HG02870 (cell line): ENCODE results near the gene SMCP.

Experiments
- ATAC-seq: cut with Tn5 transposase; IDR thresholded peaks from one replicate; pipeline ENCODE4 v1.9.1; 2021; ENCODE audit warnings: mild to moderate bottlenecking, moderate library complexity; ENCODE audit not compliant: unreplicated experiment

SMCP gene

GRCh38 chr1:152886085-152886484, 8.0 kb downstream of the SMCP start:
- no peak for ATAC-seq

- no peak for ATAC-seq
Measured at GRCh38 chr1:152886758-152887409, 8.8 kb downstream of the SMCP start.

GRCh38 chr1:152888126-152888525, 10.0 kb downstream of the SMCP start:
- ATAC-seq: no peak

- ATAC-seq: no peak
Measured at GRCh38 chr1:152899027-152899426, 20.9 kb downstream of the SMCP start.

GRCh38 chr1:152899883-152900282, 21.8 kb downstream of the SMCP start:
- ATAC-seq: no peak

GRCh38 chr1:152901631-152902030, 23.5 kb downstream of the SMCP start:
- no peak for ATAC-seq

- no peak for ATAC-seq
Measured at GRCh38 chr1:152902636-152903035, 24.5 kb downstream of the SMCP start.

GRCh38 chr1:152904688-152905440, 26.7 kb downstream of the SMCP start:
- ATAC-seq: no peak

GRCh38 chr1:152906023-152906565, 28.0 kb downstream of the SMCP start:
- no peak for ATAC-seq

GRCh38 chr1:152907686-152908601, 29.8 kb downstream of the SMCP start, which contains the start of gene IVL:
Gene IVL, plus strand, starts transcription at chr1:152908546. Its CDS starts 1,252 bp downstream, at chr1:152909798.
- ATAC-seq: peak; percentile 74

GRCh38 chr1:152909206-152909605, 31.1 kb downstream of the SMCP start:
- no peak for ATAC-seq

GRCh38 chr1:152912471-152912870, 34.3 kb downstream of the SMCP start:
- no peak for ATAC-seq

- ATAC-seq: no peak
Measured at GRCh38 chr1:152912900-152913299, 34.8 kb downstream of the SMCP start.

- no peak for ATAC-seq
Measured at GRCh38 chr1:152917794-152918193, 39.7 kb downstream of the SMCP start.

- no peak for ATAC-seq
Measured at GRCh38 chr1:152919071-152919470, 40.9 kb downstream of the SMCP start.

GRCh38 chr1:152924191-152924590, 46.1 kb downstream of the SMCP start:
- ATAC-seq: no peak

- peak; percentile 67 for ATAC-seq
Measured at GRCh38 chr1:152926091-152926490, 48.0 kb downstream of the SMCP start.

- ATAC-seq: no peak
Measured at GRCh38 chr1:152928671-152929070, 50.5 kb downstream of the SMCP start.

GRCh38 chr1:152932170-152932811, 54.2 kb downstream of the SMCP start:
- no peak for ATAC-seq

- no peak for ATAC-seq
Measured at GRCh38 chr1:152933196-152933595, 55.1 kb downstream of the SMCP start.
